ENCODE measurements around the gene POU2F2.

DNA sequence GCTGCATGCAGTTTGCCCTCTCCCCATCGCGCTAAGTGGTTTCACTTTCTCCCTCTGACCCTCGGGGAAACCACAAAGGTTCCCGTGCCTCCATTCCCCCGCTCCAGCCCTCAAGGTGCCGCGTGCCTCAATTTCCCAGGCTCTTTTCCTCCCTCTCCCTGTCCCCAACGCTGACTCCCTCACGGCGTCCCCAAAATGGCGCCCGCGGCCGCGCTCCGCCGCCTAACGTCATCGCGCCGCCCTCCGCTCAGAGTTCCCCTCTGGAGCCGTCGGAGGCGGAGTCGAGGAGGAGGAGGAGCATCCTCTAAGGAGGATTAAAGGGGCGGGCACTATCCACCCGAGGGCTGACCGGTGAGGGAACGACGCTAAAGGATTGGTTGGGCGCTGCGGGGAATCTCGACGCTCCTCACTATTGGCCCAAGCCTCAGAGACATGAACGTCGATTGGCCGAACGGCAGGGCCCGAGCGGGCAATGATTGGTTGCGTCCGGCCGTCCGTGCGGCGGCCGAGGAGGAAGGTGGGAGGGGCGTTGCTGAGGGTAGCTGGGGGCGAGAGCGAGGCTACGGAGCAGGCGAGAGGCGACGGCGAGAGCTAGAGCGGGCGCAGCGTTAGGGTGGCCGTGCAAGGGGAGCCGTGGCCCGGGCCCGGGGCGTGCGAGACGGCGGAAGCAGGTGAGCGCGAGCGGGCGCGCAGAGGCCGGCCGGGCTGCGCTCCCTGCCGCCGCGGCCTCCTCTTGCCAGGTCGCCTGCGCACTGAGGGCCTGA is 56.4 kb downstream of the POU2F2 start, which contains the start of gene ZNF574:
- TF ChIP-seq, protein P1, sequence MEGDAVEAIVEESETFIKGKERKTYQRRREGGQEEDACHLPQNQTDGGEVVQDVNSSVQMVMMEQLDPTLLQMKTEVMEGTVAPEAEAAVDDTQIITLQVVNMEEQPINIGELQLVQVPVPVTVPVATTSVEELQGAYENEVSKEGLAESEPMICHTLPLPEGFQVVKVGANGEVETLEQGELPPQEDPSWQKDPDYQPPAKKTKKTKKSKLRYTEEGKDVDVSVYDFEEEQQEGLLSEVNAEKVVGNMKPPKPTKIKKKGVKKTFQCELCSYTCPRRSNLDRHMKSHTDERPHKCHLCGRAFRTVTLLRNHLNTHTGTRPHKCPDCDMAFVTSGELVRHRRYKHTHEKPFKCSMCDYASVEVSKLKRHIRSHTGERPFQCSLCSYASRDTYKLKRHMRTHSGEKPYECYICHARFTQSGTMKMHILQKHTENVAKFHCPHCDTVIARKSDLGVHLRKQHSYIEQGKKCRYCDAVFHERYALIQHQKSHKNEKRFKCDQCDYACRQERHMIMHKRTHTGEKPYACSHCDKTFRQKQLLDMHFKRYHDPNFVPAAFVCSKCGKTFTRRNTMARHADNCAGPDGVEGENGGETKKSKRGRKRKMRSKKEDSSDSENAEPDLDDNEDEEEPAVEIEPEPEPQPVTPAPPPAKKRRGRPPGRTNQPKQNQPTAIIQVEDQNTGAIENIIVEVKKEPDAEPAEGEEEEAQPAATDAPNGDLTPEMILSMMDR (IDR thresholded peaks at IDR 0.05 in 8 of 11, conservative IDR thresholded peaks at IDR 0.05 in 3 of 11): peak in 4 of 11 experiments; percentile 8 to 47 (median 25)
- peak in 2 of 3 donors; percentile 47 to 68 for TF ChIP-seq POLR2A (IDR thresholded peaks at IDR 0.05)
- peak; percentile 96 to 98 (median 98) for TF ChIP-seq POLR2AphosphoS5 (IDR thresholded peaks at IDR 0.05)
